GM12801 (cell line): ENCODE measurements around the gene TBC1D32.

ENCODE experiments used
- CTCF ChIP-seq: IDR thresholded peaks from one replicate; pipeline ENCODE4 v1.5.1; 2011; ENCODE audit warnings: control low read depth; ENCODE audit not compliant: insufficient read length; ENCODE audit errors: extremely low read depth

TBC1D32 gene

DNA sequence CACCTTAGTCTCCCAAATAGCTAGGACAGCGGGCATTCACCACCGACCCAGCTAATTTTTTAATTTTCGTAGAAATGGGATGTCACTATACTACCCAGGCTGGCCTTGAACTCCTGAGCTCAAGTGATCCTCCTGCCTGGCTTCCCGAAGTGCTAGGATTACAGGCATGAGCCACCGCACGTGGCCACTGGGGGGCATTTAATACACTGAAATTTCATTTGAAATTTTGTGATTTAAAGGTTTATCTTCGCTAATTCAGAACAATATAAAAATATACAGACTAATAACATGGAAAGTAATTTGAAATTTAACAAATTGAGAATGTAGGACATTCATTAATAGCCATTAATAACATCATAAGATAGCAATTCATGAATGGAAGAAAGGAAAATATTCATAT is 20.5 kb upstream of the TBC1D32 start:
- no peak for TF ChIP-seq CTCF

DNA sequence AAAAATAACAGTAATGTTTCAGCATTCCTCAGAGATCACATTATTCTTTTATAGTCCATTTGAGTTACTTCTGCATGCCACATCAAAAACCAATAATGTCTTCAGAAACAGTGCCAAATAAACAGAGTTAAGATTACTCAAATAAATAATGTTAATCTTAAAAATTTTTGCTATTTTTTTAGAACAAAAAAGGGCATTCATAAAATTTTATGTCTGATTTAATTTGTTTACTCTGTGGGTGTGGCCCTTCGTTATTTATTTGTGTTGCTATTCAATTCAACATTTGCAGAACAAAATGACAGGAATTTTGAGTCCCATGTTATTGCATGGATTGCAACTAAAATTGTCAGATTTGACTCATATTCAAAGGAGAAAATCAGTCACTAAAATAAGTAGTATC is 18.7 kb upstream of the TBC1D32 start:
- no peak for TF ChIP-seq CTCF

DNA sequence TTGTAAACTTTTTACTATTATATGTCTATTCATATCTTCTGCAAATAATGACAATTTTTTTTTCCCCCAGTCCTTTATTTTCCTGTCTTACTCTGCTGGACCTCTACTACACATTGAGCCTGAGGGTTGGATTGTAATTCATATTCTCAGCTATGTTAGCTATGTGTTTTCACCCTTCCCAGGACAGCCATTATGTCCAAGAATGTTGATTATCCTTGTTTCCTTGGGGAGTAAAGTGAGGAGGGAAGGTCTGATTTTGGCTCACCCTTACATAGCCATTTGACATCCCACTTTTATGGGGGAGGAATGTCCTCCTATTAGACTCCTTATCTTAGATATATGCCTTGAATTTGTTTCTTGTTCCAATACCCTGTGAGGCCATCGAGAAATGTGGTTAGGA is 17.6 kb upstream of the TBC1D32 start:
- TF ChIP-seq CTCF: no peak

- no peak for TF ChIP-seq CTCF
These were observed 15.3 kb upstream of the TBC1D32 start for GRCh38 chr6:121349596-121349995.

- TF ChIP-seq CTCF: no peak
These were observed 13.2 kb upstream of the TBC1D32 start for GRCh38 chr6:121347484-121347883.

- TF ChIP-seq CTCF: no peak
These were observed 10.3 kb upstream of the TBC1D32 start for GRCh38 chr6:121344539-121344938.

DNA sequence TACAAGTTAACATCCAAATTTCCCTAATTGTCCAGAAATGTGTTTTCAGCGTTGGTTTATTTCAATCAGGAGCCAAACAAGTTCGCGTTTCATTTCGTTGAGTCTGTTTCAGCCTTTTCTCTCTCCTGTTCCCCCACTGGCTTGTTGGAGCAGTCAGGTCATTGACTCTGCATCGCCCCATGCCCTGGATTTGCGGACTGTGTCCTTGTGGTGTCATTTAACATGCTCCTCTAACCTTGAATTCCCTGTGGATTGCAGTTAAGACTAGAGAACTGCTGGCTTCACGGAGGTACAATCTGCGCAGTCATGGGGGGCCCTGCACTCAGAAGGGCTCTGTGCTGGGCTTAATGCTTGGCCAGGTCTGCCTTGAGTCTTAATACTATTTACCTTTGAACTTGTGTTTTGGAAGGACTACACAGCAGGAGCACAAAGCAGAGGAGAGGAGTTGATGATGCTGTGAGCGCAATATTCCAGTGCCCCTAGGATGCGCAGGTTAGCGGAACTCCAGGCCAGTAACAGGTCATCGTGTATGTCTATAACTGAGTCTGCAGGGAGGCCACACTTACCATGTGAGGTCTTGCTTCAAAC is 5.5 kb upstream of the TBC1D32 start:
- no peak for TF ChIP-seq CTCF
